ENCODE data around the gene CEMIP. TPM values are rescaled to one million over a fixed set of nuclear protein-coding genes. Genes with fewer than 3 reads are reported as not detected.
A peak's percentile ranks its signal among the peaks of the same experiment; 100 is the strongest.

The CEMIP gene
- total RNA-seq, 1 donor from 2014 or later = 0.83 TPM

- peaks cover 14% of the 10 kb centered on the region for H3K4me1 Mint-ChIP-seq
- H3K27me3 Mint-ChIP-seq (ENCODE audit: low read depth) = no peaks in the 10 kb centered on the region
- peaks cover 40% of the 10 kb centered on the region for H3K36me3 Mint-ChIP-seq
- no peaks in the 10 kb centered on the region for H3K9me3 Mint-ChIP-seq
- no peak overlapping the region for H3K27ac Mint-ChIP-seq
- no peak overlapping the region for H3K4me3 Mint-ChIP-seq
- TF ChIP-seq, protein P1, sequence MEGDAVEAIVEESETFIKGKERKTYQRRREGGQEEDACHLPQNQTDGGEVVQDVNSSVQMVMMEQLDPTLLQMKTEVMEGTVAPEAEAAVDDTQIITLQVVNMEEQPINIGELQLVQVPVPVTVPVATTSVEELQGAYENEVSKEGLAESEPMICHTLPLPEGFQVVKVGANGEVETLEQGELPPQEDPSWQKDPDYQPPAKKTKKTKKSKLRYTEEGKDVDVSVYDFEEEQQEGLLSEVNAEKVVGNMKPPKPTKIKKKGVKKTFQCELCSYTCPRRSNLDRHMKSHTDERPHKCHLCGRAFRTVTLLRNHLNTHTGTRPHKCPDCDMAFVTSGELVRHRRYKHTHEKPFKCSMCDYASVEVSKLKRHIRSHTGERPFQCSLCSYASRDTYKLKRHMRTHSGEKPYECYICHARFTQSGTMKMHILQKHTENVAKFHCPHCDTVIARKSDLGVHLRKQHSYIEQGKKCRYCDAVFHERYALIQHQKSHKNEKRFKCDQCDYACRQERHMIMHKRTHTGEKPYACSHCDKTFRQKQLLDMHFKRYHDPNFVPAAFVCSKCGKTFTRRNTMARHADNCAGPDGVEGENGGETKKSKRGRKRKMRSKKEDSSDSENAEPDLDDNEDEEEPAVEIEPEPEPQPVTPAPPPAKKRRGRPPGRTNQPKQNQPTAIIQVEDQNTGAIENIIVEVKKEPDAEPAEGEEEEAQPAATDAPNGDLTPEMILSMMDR (IDR thresholded peaks at IDR 0.05; ENCODE audit: unreplicated experiment) = no peak
- DNase-seq (ENCODE audit: low spot score in 2 of 2, unreplicated experiment in 2 of 2) = no peak
Observed at GRCh38 chr15:80944818-80945217, 165.6 kb downstream of the CEMIP start.

- TF ChIP-seq, protein P1 (IDR thresholded peaks at IDR 0.05; ENCODE audit: unreplicated experiment) = no peak
- Mint-ChIP-seq H3K27ac (no peak overlapping the region), H3K36me3 (peaks cover 41% of the 10 kb centered on the region), H3K4me3 (no peak overlapping the region), H3K4me1 (peaks cover 14% of the 10 kb centered on the region), H3K9me3 (no peaks in the 10 kb centered on the region), H3K27me3 (ENCODE audit: low read depth) (no peaks in the 10 kb centered on the region)
- DNase-seq (ENCODE audit: low spot score in 2 of 2, unreplicated experiment in 2 of 2) = no peak
Observed at GRCh38 chr15:80945605-80946004, 166.4 kb downstream of the CEMIP start.

DNA sequence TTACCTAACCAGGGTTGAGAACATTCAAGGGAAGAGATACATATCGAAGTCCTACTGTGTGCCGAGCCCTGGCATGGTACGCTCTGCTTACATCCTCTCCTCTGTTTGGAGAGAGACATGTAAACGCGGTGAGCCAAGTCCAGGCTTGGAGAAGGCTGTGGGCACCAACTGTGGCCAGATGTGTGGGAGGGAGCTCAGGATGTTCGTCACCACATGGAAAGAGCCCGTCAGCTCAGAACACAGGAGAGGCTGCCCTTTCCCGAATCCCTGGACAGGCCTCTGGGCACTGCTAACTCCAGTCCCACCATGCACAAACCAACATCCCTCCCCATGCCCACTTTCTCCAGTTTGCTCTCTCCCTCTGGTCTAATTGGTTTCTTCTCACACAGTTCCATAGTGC is 167.4 kb downstream of the CEMIP start:
- TF ChIP-seq, protein P1 (IDR thresholded peaks at IDR 0.05; ENCODE audit: unreplicated experiment) = no peak
- Mint-ChIP-seq H3K27me3 (ENCODE audit: low read depth) (no peaks in the 10 kb centered on the region), H3K36me3 (peaks cover 40% of the 10 kb centered on the region), H3K27ac (no peak overlapping the region), H3K9me3 (no peaks in the 10 kb centered on the region), H3K4me1 (peaks cover 14% of the 10 kb centered on the region), H3K4me3 (no peak overlapping the region)
- DNase-seq (ENCODE audit: low spot score in 2 of 2, unreplicated experiment in 2 of 2) = no peak

DNA sequence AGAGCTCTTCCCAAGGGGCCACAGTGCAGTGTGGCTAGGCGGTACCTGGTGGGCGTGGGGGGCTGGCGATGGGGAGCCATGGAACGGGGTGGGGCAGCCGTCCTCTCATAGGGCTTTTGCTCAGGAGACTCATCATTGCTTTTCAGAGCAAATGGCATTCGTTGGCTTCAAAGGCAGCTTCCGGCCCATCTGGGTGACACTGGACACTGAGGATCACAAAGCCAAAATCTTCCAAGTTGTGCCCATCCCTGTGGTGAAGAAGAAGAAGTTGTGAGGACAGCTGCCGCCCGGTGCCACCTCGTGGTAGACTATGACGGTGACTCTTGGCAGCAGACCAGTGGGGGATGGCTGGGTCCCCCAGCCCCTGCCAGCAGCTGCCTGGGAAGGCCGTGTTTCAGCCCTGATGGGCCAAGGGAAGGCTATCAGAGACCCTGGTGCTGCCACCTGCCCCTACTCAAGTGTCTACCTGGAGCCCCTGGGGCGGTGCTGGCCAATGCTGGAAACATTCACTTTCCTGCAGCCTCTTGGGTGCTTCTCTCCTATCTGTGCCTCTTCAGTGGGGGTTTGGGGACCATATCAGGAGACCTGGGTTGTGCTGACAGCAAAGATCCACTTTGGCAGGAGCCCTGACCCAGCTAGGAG is 169.6 kb downstream of the CEMIP start:
- TF ChIP-seq, protein P1 (IDR thresholded peaks at IDR 0.05; ENCODE audit: unreplicated experiment) = no peak
- Mint-ChIP-seq H3K4me1 (peaks cover 20% of the 10 kb centered on the region), H3K4me3 (no peak overlapping the region), H3K27ac (no peak overlapping the region), H3K9me3 (no peaks in the 10 kb centered on the region), H3K27me3 (ENCODE audit: low read depth) (no peaks in the 10 kb centered on the region), H3K36me3 (peaks cover 35% of the 10 kb centered on the region)
- DNase-seq (ENCODE audit: low spot score in 2 of 2, unreplicated experiment in 2 of 2) = no peak

- Mint-ChIP-seq H3K27me3 (ENCODE audit: low read depth) (no peaks in the 10 kb centered on the region), H3K36me3 (peaks cover 29% of the 10 kb centered on the region), H3K4me1 (peaks cover 24% of the 10 kb centered on the region), H3K9me3 (no peaks in the 10 kb centered on the region), H3K27ac (no peak overlapping the region), H3K4me3 (no peak overlapping the region)
- DNase-seq (ENCODE audit: low spot score in 2 of 2, unreplicated experiment in 2 of 2) = peak in 1 of 2 experiments; percentile 19
- TF ChIP-seq, protein P1 (IDR thresholded peaks at IDR 0.05; ENCODE audit: unreplicated experiment) = no peak
Observed at GRCh38 chr15:80949756-80950155, 170.6 kb downstream of the CEMIP start.
